ENCODE measurements around the gene SH3BP4.

SH3BP4 gene

DNA sequence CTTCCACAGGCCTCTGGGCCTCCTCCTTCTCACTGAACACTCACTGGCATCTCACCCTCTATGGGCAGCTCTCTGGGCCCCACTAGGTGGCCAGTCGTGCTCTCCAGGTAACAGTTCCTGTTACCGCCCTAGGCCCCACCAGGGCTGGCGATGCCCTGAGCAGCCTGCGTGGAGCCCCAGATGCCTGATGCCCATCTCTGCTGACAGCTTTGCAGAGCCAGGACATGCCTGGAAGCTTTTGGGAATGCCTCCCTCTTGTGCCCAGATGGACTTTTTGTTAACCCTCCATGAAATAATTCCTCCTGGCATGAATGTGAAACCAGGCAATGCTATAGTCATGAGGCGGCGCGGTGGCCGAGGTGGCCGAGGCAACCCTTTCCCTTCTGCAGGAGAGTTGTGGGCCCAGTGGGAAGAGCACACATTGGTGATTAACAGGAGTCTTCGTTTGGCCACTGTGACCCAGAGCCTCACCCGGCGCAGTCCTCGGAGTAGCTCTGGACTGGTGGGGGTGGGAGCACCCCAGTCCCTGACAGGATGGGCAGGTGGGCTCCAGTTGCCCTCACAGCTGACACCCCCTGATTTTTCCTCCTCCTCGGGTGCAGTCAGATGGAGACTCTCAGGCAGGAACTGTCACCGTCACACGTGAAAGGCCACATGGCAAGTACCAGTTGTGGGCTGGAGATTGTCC is 80.0 kb downstream of the SH3BP4 start:
- TF ChIP-seq POLR2AphosphoS5 (IDR thresholded peaks at IDR 0.05; ENCODE audit: low read depth, low read length) (no peak), TAF1 (IDR thresholded peaks at IDR 0.05; ENCODE audit: borderline replicate concordance, insufficient read depth, low read length) (no peak), SIN3A (IDR thresholded peaks at IDR 0.05; ENCODE audit: borderline replicate concordance, insufficient read depth, low read length) (no peak), FOXP2 (optimal IDR thresholded peaks at IDR 0.05; ENCODE audit: borderline replicate concordance, extremely low read depth, extremely low read length, insufficient read depth) (no peak)
- TF ChIP-seq, protein P1, sequence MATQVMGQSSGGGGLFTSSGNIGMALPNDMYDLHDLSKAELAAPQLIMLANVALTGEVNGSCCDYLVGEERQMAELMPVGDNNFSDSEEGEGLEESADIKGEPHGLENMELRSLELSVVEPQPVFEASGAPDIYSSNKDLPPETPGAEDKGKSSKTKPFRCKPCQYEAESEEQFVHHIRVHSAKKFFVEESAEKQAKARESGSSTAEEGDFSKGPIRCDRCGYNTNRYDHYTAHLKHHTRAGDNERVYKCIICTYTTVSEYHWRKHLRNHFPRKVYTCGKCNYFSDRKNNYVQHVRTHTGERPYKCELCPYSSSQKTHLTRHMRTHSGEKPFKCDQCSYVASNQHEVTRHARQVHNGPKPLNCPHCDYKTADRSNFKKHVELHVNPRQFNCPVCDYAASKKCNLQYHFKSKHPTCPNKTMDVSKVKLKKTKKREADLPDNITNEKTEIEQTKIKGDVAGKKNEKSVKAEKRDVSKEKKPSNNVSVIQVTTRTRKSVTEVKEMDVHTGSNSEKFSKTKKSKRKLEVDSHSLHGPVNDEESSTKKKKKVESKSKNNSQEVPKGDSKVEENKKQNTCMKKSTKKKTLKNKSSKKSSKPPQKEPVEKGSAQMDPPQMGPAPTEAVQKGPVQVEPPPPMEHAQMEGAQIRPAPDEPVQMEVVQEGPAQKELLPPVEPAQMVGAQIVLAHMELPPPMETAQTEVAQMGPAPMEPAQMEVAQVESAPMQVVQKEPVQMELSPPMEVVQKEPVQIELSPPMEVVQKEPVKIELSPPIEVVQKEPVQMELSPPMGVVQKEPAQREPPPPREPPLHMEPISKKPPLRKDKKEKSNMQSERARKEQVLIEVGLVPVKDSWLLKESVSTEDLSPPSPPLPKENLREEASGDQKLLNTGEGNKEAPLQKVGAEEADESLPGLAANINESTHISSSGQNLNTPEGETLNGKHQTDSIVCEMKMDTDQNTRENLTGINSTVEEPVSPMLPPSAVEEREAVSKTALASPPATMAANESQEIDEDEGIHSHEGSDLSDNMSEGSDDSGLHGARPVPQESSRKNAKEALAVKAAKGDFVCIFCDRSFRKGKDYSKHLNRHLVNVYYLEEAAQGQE (IDR thresholded peaks at IDR 0.05; ENCODE audit: insufficient read depth in 1 of 2, low read depth in 2 of 2, low read length in 2 of 2), result no peak

DNA sequence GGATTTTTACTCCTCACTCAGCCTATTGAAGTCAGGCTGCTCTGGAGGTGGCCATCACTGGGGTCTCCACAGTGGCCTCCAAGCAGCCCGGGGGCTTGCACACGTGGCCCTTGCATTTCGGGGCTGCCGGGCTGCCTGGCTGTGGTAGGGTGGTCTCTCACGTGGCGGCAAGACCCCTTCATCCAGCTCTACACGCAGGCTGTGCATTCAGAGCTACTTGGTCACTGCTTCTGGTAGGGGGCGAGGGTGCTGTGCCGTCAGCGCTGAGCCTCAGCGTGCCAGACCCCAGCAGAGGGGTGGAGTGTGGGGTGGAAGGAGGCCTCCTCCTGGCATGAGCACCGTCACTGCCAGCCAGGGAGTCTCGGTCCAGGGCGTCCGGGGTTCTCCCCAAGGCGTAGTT is 80.6 kb downstream of the SH3BP4 start:
- TF ChIP-seq SIN3A (IDR thresholded peaks at IDR 0.05; ENCODE audit: borderline replicate concordance, insufficient read depth, low read length), result no peak
- no peak for TF ChIP-seq TAF1 (IDR thresholded peaks at IDR 0.05; ENCODE audit: borderline replicate concordance, insufficient read depth, low read length)

DNA sequence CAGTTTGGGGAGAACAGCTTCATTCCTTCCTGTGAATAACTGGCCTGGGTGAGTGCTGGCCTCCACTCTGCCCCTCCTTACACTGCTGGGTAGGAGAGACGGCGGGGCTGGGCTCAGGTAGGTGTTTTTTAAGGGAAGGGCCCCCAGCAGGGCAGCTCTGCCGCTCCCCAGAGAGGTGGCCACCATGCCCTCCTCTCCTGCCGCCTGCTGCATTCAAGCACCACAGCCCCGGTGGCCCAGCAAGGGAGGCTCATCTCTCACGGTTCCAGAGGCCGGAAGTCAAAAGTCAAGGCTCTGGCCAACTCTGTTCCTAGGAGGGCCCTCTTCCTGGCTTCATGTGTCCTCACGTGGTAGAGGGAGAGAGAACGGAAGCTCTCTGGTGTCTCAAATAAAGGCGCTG is 81.1 kb downstream of the SH3BP4 start:
- no peak for TF ChIP-seq SIN3A (IDR thresholded peaks at IDR 0.05; ENCODE audit: borderline replicate concordance, insufficient read depth, low read length)
- no peak for TF ChIP-seq POLR2AphosphoS5 (IDR thresholded peaks at IDR 0.05; ENCODE audit: low read depth, low read length)
- no peak for TF ChIP-seq FOXP2 (optimal IDR thresholded peaks at IDR 0.05; ENCODE audit: borderline replicate concordance, extremely low read depth, extremely low read length, insufficient read depth)
- no peak for TF ChIP-seq TAF1 (IDR thresholded peaks at IDR 0.05; ENCODE audit: borderline replicate concordance, insufficient read depth, low read length)
- TF ChIP-seq, protein P1 (IDR thresholded peaks at IDR 0.05; ENCODE audit: insufficient read depth in 1 of 2, low read depth in 2 of 2, low read length in 2 of 2), result no peak

DNA sequence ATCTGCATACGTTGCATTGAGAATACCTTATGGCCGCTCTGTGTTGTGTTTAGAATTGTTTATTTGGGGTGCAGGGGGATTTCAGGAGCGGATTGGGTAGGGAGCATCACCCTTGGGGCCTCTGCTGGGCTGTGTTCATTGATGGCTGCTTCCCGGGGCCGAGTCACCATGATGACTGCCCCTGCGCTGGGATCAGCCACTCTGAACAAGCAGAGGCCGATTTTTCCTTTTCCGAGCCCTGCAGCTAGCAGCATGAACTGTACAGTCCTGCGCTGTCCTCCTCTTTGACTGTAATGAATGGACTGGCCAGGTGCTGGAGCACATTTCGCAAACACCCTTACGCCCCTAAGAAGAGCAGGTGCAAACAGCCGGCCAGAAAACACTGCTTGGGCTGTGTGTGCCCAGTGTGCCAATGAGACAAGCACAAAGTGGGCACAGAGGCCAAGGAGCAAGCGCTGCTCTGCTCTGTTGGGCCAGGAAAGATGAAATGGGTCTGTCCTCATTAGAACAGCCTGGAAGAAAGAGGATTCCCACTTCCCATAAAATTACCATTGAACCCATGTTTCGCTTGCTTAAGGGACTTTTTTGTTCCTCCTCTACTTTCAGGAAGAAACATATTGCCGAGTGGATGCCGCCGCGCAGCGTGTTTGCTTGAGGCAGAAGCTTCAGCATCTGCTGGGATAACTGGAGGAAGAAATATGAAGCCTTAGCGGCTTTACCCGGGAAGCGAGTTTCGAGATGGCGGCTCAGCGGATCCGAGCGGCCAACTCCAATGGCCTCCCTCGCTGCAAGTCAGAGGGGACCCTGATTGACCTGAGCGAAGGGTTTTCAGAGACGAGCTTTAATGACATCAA is 82.7 kb downstream of the SH3BP4 start:
- no peak for TF ChIP-seq POLR2AphosphoS5 (IDR thresholded peaks at IDR 0.05; ENCODE audit: low read depth, low read length)
- TF ChIP-seq TAF1 (IDR thresholded peaks at IDR 0.05; ENCODE audit: borderline replicate concordance, insufficient read depth, low read length), result no peak
- TF ChIP-seq FOXP2 (optimal IDR thresholded peaks at IDR 0.05; ENCODE audit: borderline replicate concordance, extremely low read depth, extremely low read length, insufficient read depth), result no peak
- no peak for TF ChIP-seq SIN3A (IDR thresholded peaks at IDR 0.05; ENCODE audit: borderline replicate concordance, insufficient read depth, low read length)
- TF ChIP-seq, protein P1 (IDR thresholded peaks at IDR 0.05; ENCODE audit: insufficient read depth in 1 of 2, low read depth in 2 of 2, low read length in 2 of 2), result no peak

DNA sequence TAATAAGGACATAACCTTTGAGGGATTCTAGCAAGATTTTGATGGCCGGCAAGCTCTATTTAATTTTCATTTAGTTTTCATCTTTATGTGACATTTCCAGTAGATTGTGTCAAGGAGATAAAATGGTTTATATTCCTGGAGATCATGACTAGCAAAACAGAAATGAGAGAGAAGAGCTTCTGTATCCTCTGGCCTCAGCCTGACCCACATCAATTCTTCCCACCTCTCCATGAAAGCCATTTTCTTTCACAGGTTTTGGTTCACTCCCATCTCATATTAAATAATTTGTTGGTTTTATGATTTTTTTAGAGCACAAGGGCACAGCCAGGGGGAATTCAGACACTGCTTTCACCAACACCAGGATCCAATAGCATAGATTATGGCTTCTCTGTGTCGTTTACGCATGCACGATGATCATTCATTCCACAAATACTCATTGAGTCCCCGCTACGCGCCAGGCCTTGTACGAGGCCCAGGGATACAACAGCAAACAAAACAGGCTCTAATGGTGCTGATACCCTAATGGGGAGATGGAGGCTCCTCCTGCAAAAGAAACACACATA is 85.9 kb downstream of the SH3BP4 start:
- TF ChIP-seq TAF1 (IDR thresholded peaks at IDR 0.05; ENCODE audit: borderline replicate concordance, insufficient read depth, low read length) (no peak), SIN3A (IDR thresholded peaks at IDR 0.05; ENCODE audit: borderline replicate concordance, insufficient read depth, low read length) (no peak), FOXP2 (optimal IDR thresholded peaks at IDR 0.05; ENCODE audit: borderline replicate concordance, extremely low read depth, extremely low read length, insufficient read depth) (no peak), POLR2AphosphoS5 (IDR thresholded peaks at IDR 0.05; ENCODE audit: low read depth, low read length) (no peak)
- TF ChIP-seq, protein P1 (IDR thresholded peaks at IDR 0.05; ENCODE audit: insufficient read depth in 1 of 2, low read depth in 2 of 2, low read length in 2 of 2), result no peak
